Activated naive CD8-positive, alpha-beta T cell treated with anti-CD3 and anti-CD28 coated beads, Interleukin-2, amount 10 ng/mL, durations not matched to agents 7 days and 5 days (primary cell): Measurements from ENCODE around the gene CD300A. TPM values are rescaled to one million over a fixed set of nuclear protein-coding genes. Genes with fewer than 3 reads are reported as not detected.

Experiments used
- ATAC-seq: fragments of 150-1000 bp; cut with Tn5 transposase; one replicate; pipeline ENCODE4 v1.10.0; 2021; ENCODE audit warnings: low read depth, moderate library complexity
- POLR2A ChIA-PET: fragments of 350-600 bp; sonication (Branson Sonifier 250); formaldehyde crosslinking; loops from one replicate; lab custom pipeline; 2021; ENCODE audit warnings: antibody characterized with exemption; lab: Charles Lee
- DNase-seq: peaks from one replicate; pipeline ENCODE4 v3.0.0; 2021
- H3K27ac Mint-ChIP-seq: one replicate; pipeline ENCODE4 v1.8.0; 2022; ENCODE audit warnings: mild to moderate bottlenecking, mixed read lengths
- H3K27me3 Mint-ChIP-seq: one replicate; pipeline ENCODE4 v1.8.0; 2022; ENCODE audit warnings: mild to moderate bottlenecking, moderate library complexity, mixed read lengths
- H3K36me3 Mint-ChIP-seq: one replicate; pipeline ENCODE4 v1.8.0; 2021; ENCODE audit warnings: mild to moderate bottlenecking, mixed read lengths
- H3K4me1 Mint-ChIP-seq: one replicate; pipeline ENCODE4 v1.8.0; 2021; ENCODE audit warnings: mixed read lengths
- H3K4me3 Mint-ChIP-seq: one replicate; pipeline ENCODE4 v1.8.0; 2022; ENCODE audit warnings: mild to moderate bottlenecking, moderate library complexity, mixed read lengths
- H3K9me3 Mint-ChIP-seq: one replicate; pipeline ENCODE4 v1.8.0; 2021; ENCODE audit warnings: mixed read lengths
- total RNA-seq, 2 experiments: library from RNA; stranded (reverse); gene quantifications; one replicate each; pipeline ENCODE4 v1.2.3, GENCODE V29; 2021

CD300A gene
- total RNA-seq, 2 experiments from 2014 or later = 10.6 to 12.7 TPM

DNA sequence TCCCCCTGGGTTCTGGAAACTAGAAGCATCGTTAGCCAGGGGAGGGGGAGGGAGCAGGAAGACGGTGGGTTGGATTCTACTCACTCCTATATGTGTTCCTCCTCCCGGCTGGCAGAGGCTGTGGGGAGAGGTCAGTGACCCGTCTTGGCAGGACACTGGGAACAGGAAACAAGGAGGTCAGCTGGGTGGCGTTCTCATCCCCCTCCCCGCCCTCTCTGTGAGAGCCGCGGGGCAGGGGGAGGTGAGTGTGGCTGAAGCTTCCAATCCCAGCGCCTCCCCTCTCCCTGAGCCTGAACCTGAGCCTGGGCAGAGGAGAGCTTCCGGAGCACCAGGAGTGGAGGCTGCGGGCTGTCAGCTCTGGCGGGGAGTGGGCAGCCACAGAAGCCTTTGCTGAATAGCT is 22.0 kb upstream of the CD300A start:
- H3K36me3 Mint-ChIP-seq = no peaks in the 10 kb centered on the region
- H3K27ac Mint-ChIP-seq = no peak overlapping the region
- POLR2A ChIA-PET = no interaction called here
- H3K4me3 Mint-ChIP-seq = no peak overlapping the region
- H3K9me3 Mint-ChIP-seq = no peaks in the 10 kb centered on the region
- ATAC-seq = no peak
- DNase-seq = no peak
- H3K27me3 Mint-ChIP-seq = peaks cover 13% of the 10 kb centered on the region
- no peaks in the 10 kb centered on the region for H3K4me1 Mint-ChIP-seq

DNA sequence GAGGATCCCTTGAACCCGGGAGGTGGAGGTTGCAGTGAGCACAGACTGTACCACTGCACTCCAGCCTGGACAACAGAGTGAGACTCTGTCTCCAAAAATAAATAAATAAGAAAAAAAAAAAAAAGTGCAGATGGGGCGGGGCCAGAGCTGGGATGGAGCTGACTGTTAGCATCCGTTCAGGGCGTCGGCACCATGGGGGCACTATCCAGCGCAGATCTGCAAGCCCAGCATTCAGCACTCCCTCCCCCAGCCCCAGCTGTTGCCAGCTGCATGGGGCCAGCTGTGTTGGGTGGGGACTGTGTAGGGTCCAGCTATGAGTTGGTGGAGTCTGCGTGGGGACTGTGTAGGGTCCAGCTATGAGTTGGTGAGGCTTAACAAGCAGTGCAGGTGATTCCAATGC is 21.3 kb upstream of the CD300A start:
- Mint-ChIP-seq H3K36me3 (no peaks in the 10 kb centered on the region), H3K27me3 (peaks cover 10% of the 10 kb centered on the region), H3K4me3 (no peak overlapping the region), H3K9me3 (no peaks in the 10 kb centered on the region), H3K27ac (no peak overlapping the region), H3K4me1 (no peaks in the 10 kb centered on the region)
- DNase-seq (no peak), ATAC-seq (no peak)
- POLR2A ChIA-PET = no interaction called here

DNA sequence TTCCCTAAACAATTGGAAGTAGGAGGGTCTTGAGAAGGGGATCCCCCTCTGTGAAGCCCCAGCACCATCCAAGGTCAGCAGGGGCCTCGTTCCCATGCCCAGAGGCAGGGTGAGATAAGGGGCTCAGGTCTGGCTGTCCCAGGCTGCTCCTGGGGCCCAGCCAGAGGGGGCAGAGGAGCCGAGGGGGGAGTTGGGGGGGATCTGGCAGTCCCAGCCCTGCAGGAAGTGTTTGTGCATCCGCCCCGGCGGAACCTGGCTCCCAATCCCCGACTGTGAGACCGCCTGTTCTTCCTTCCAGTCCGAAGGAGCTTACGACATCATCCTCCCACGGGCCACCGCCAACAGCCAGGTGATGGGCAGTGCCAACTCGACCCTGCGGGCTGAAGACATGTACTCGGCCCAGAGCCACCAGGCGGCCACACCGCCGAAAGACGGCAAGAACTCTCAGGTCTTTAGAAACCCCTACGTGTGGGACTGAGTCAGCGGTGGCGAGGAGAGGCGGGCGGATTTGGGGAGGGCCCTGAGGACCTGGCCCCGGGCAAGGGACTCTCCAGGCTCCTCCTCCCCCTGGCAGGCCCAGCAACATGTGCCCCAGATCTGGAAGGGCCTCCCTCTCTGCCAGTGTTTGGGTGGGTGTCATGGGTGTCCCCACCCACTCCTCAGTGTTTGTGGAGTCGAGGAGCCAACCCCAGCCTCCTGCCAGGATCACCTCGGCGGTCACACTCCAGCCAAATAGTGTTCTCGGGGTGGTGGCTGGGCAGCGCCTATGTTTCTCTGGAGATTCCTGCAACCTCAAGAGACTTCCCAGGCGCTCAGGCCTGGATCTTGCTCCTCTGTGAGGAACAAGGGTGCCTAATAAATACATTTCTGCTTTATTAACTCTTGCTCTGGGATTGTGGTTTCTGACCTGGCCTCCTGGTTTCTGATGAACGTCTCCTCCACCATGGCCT is 19.6 kb upstream of the CD300A start:
- Mint-ChIP-seq H3K9me3 (no peaks in the 10 kb centered on the region), H3K27me3 (peaks cover 4% of the 10 kb centered on the region), H3K36me3 (no peaks in the 10 kb centered on the region), H3K4me1 (no peaks in the 10 kb centered on the region), H3K27ac (no peak overlapping the region), H3K4me3 (no peak overlapping the region)
- POLR2A ChIA-PET = no interaction called here
- DNase-seq (no peak), ATAC-seq (no peak)

DNA sequence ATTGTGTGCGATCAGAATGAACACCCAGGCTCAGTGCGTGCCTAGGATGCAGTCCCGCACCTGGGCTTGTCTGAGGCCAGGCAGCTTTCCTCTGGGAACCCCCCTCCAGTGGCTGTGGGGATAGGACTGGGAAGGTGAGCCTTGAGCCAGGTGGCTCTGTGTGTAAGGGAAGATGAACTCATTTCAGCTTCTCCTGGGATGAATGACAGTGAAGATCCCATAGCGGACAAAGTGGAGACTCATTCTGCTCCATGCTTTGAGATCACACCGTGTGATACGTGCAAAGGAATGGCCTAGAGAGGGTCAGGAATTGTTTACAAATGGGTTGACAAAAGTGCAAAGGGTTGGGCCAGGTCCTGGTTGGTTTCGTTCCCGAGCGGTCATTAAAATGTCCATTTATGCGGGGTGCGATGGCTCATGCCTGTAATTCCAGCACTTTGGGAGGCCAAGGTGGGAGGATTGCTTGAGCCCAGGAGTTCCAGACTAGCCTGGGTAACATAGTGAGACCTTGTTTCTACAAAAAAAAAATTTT is 18.7 kb upstream of the CD300A start:
- Mint-ChIP-seq H3K4me3 (no peak overlapping the region), H3K9me3 (no peaks in the 10 kb centered on the region), H3K27ac (no peak overlapping the region), H3K27me3 (peaks cover 9% of the 10 kb centered on the region), H3K36me3 (no peaks in the 10 kb centered on the region), H3K4me1 (peaks cover 3% of the 10 kb centered on the region)
- POLR2A ChIA-PET = no interaction called here
- DNase-seq (no peak), ATAC-seq (no peak)

DNA sequence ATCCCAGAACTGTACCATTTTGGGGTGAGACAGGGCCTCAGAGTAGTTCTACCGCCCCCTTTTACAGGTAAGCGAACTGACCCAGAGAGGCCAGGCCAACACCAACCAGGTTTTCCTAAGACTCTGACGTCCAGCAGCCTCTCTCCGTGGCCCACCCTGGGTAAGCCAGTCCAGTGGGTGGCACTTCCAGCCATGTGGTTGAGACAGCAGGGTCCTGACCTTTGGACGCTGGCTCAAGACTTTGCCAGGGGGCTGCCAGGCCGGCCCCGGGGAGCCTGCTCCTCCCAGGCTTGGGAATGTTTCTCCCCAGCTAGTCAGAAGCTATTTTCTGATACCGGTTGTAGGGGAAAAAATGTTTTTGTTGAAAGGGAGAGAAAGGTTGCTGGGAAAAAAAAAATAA is 17.7 kb upstream of the CD300A start:
- no peaks in the 10 kb centered on the region for H3K9me3 Mint-ChIP-seq
- H3K27ac Mint-ChIP-seq = no peak overlapping the region
- no peak for DNase-seq
- peaks cover 7% of the 10 kb centered on the region for H3K4me1 Mint-ChIP-seq
- no peak overlapping the region for H3K4me3 Mint-ChIP-seq
- peaks cover 15% of the 10 kb centered on the region for H3K27me3 Mint-ChIP-seq
- ATAC-seq = no peak
- H3K36me3 Mint-ChIP-seq = no peaks in the 10 kb centered on the region
- POLR2A ChIA-PET = no interaction called here

DNA sequence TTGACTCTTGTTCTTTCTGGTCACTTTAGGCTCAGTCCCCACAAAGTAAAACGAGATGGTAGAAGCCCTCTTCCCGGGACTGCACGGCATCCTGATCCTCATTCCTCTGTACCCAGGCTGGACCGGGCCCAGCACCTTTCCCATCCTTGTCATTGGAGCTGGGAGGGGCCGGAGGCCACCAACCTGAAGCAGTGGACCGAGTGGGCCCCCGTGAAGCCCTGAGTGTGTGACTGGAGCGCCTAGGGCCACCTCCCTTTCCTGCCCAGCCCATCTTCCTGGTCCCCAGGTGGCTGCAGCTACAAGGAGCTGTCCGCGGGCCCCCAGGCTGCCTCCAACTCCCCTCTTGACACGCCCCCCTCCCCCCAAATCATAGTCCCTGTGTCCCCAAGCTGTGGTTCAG is 17.1 kb upstream of the CD300A start:
- ATAC-seq (no peak), DNase-seq (no peak)
- POLR2A ChIA-PET = no interaction called here
- Mint-ChIP-seq H3K4me1 (peaks cover 7% of the 10 kb centered on the region), H3K4me3 (no peak overlapping the region), H3K36me3 (no peaks in the 10 kb centered on the region), H3K27me3 (peaks cover 15% of the 10 kb centered on the region), H3K27ac (no peak overlapping the region), H3K9me3 (no peaks in the 10 kb centered on the region)

DNA sequence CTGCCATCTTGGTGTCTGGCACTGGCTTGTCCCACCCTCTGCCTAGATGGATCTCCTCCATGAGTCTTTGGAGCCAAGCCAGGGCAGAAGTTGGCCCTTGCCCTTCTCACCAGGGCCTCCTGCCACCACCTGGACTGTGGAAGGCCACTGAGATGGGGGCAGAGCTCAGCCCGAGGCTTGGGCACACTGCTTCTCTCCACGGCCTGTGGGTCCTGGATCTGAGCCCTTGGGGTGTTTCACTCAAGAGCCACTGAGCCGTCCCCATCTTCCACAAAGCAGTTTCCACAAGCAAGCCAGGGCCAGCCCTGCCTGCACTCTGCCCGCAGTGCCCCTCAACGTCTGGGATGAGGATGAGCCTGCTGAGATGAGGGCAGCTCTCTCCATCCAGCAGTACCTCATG is 16.7 kb upstream of the CD300A start:
- no peaks in the 10 kb centered on the region for H3K36me3 Mint-ChIP-seq
- DNase-seq = no peak
- POLR2A ChIA-PET = no interaction called here
- peaks cover 15% of the 10 kb centered on the region for H3K27me3 Mint-ChIP-seq
- no peak overlapping the region for H3K27ac Mint-ChIP-seq
- no peak for ATAC-seq
- H3K4me1 Mint-ChIP-seq = peaks cover 7% of the 10 kb centered on the region
- H3K9me3 Mint-ChIP-seq = no peaks in the 10 kb centered on the region
- H3K4me3 Mint-ChIP-seq = no peak overlapping the region

DNA sequence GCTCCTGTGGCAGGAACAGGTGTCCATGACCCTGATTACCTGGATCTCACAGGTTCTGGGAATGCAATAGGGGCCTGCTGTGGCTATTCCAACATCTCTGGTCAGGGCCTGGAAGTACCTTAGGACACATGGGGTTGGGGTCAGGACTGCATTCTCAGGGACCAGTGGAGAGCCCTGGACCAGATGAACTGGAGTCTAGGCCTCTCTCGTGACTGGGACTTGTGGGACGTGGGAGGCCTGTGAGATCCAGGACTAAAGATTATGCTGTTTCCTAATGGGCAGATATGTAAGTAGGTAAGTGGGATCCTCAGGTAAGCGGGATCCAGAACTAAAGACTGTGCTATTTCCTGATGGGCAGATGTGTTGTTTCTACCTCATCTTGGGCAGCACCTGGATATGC is 16.2 kb upstream of the CD300A start:
- DNase-seq (no peak), ATAC-seq (no peak)
- H3K4me3 Mint-ChIP-seq = no peak overlapping the region
- H3K9me3 Mint-ChIP-seq = no peaks in the 10 kb centered on the region
- H3K27ac Mint-ChIP-seq = no peak overlapping the region
- peaks cover 7% of the 10 kb centered on the region for H3K4me1 Mint-ChIP-seq
- peaks cover 15% of the 10 kb centered on the region for H3K27me3 Mint-ChIP-seq
- no peaks in the 10 kb centered on the region for H3K36me3 Mint-ChIP-seq
- POLR2A ChIA-PET = no interaction called here

DNA sequence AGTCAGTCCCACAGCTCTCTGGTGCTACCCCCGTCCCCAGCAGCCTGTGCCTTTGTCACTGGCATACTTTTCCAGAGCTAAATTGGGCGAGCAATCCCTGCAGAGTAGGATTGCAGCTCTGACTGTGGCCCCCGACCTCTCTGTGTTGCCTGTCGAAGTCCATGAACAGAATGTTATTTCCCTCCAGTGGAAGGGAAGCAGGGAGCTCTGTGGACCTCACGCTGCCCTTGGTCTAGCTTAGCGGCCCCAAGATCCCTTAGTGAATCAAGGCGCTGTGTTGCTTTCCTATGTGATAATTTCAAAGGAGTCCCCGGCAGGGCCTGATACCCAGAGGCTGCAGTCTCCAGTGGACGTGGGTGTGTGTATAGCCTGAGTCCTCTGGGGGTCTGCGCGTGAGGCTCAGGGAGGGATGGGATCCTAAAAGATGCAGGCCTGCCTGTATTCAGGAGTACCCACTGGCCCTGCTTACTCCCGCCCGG is 15.5 kb upstream of the CD300A start:
- H3K9me3 Mint-ChIP-seq = no peaks in the 10 kb centered on the region
- DNase-seq (no peak), ATAC-seq (no peak)
- POLR2A ChIA-PET = interaction anchor here (0.5 kb wide), 1 partner anchor 251 kb away, joined by 3 read pairs; no protein-coding TSS in a partner anchor
- peaks cover 14% of the 10 kb centered on the region for H3K27me3 Mint-ChIP-seq
- H3K27ac Mint-ChIP-seq = no peak overlapping the region
- H3K4me1 Mint-ChIP-seq = peaks cover 7% of the 10 kb centered on the region
- H3K4me3 Mint-ChIP-seq = no peak overlapping the region
- no peaks in the 10 kb centered on the region for H3K36me3 Mint-ChIP-seq

DNA sequence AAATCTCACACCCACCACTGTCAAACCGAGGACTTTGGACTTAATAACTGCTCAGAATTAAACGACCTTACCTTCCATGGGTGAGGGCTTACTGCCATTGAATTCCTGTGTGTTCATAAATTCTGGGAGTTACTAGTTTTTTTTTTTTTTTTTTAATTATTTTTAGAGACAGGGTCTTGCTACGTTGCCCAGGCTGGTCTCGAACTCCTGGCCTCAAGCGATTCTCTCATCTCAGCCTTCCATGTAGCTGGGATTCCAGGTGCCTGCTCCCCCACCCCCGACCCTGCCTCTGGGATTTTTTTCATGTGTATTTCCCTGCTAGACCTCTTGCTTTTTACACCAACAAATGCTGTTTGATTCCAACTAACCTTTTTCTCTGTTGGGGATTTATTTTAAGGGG is 14.9 kb upstream of the CD300A start:
- DNase-seq (no peak), ATAC-seq (no peak)
- no peak overlapping the region for H3K27ac Mint-ChIP-seq
- no peaks in the 10 kb centered on the region for H3K9me3 Mint-ChIP-seq
- POLR2A ChIA-PET = interaction anchor here (0.6 kb wide), 1 partner anchor 10 kb away, joined by 3 read pairs; no protein-coding TSS in a partner anchor
- H3K36me3 Mint-ChIP-seq = no peaks in the 10 kb centered on the region
- H3K4me3 Mint-ChIP-seq = no peak overlapping the region
- peaks cover 15% of the 10 kb centered on the region for H3K27me3 Mint-ChIP-seq
- H3K4me1 Mint-ChIP-seq = peaks cover 7% of the 10 kb centered on the region

DNA sequence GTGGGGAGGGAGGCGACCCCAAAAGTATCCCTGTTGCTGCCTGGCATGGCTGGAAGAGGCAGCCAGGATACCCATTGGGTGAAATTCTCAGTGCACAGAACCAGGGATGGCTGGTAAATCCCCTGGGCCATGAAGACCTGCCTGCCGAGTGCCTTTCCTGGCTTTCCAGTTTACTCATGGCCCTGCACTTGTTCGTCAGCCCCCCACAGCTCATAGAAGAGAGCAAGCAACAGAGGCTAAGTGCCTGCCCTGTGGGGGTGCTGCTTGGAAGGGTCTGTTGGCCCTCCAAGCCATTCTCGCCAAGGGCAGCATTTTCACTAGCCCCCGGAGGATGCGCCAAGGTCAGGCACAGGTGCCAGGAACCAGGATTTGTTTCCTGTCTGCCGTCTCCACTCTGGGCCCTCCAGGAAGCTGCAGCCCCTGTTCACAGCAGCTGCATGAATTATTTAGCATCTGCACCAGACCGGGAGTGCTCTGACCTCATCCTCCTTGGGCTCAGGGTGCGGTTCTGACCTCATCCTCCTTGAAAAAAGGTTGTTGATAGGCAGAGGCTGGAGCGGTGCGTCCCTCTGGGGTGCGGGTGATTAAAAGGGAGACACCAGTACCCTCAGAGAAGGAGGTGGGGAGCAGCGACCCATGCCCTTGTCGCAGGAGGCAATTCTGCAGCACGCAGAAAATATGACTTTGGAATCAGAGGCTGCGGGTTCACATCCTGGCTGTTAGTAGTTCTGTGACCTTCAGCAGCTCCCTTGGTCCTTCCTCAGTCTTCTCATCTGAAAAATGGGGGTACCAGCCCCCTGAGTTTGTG is 14.2 kb upstream of the CD300A start:
- DNase-seq = no peak

DNA sequence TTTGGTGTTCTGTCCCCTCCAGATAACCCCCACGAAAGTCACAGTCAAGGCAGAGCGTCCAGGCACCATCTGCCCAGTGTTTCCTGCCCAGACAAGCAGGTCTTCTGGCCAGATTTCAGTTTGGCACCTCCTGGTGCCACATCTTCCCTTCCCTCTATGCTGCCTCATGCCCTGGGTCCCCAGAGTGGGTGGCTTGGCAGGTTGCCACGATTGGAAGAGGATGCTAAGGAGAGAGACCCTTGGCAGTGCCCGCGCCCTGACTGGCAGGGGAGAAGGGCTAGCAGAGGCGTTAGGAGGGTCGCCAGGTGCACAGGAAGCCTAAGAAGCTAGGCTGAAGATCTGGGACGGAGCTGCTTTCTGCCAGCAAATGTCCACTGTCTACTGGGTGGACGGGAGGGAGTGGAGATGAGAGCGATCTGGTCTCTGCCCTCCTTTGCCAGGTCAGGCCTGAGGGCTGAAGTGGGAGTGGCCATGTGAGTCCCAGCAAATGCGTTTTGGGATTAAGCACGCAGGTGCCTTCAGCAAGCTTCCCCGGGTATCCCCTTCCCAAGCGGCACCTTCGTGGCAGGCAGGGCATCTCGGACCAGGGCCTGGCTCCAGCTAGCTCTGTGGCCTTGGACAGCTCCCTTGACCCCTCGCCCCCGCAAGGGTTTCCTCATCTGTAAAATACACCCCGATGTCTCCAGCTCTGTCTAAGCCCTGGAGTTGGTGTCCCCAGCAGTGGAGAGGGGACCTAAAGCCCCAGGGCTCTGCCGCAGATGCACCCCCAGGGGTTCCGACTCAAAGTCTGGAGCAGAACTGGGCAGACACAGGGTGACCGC is 13.4 kb upstream of the CD300A start:
- H3K27ac Mint-ChIP-seq = no peak overlapping the region

More for the DNA sequence above, 14.2 kb upstream of the CD300A start:
- Mint-ChIP-seq H3K27ac (no peak overlapping the region), H3K4me1 (peaks cover 7% of the 10 kb centered on the region), H3K9me3 (no peaks in the 10 kb centered on the region), H3K4me3 (peak overlapping the region; percentile 33), H3K27me3 (peaks cover 15% of the 10 kb centered on the region), H3K36me3 (no peaks in the 10 kb centered on the region)
- peak; percentile 53 for ATAC-seq
- POLR2A ChIA-PET = interaction anchor here (0.6 kb wide), 1 partner anchor 9 kb away, joined by 3 read pairs; no protein-coding TSS in a partner anchor

More for the DNA sequence above, 13.4 kb upstream of the CD300A start:
- POLR2A ChIA-PET = no interaction called here
- Mint-ChIP-seq H3K27me3 (peaks cover 14% of the 10 kb centered on the region), H3K4me3 (no peak overlapping the region), H3K4me1 (peaks cover 10% of the 10 kb centered on the region), H3K36me3 (no peaks in the 10 kb centered on the region), H3K9me3 (no peaks in the 10 kb centered on the region)
- DNase-seq (no peak), ATAC-seq (no peak)
